GM19463 (cell line): ENCODE measurements around the gene NPAS3.

Source experiments
- ATAC-seq: cut with Tn5 transposase; IDR thresholded peaks from one replicate; pipeline ENCODE4 v1.9.1; 2021; ENCODE audit warnings: mild to moderate bottlenecking, moderate library complexity; ENCODE audit not compliant: unreplicated experiment

The NPAS3 gene

DNA sequence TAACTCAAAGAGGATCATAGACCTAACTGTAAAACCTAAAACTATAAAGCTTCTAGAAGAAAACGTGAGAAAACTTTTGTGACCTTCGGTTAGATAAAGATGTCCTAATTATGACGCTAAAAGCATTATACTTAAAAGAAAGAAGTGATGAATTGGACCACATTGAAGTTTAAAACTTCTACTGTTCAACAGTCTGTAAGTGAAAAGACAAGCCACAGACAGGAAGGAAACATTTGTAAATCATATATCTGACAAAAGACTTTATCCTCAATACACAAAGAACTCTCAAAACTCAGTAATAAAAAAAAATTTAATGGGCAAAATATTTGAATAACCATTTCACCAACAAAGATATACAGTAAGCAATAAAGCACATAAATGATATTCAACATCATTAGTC lies 667.9 kb downstream of the NPAS3 start:
- ATAC-seq: no peak

DNA sequence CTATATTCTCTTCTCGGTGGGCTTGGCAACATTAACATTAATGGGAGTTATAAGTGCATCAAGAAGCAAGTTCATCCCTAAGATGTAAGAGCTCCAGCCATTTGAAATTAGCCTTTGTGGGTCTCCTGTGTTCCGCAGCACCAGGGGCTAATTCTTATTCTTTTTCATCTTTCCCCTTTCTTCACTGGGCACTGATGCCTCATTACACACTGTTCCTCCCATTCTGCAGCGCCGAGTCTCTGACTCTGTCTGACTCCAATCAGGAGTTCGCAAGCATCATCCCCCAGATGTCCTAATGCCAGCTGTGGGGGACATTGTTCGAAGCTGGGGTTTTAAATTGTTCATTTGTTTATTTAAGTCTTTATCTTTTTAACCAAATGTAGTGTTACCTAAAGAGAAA lies 670.9 kb downstream of the NPAS3 start:
- ATAC-seq: no peak

DNA sequence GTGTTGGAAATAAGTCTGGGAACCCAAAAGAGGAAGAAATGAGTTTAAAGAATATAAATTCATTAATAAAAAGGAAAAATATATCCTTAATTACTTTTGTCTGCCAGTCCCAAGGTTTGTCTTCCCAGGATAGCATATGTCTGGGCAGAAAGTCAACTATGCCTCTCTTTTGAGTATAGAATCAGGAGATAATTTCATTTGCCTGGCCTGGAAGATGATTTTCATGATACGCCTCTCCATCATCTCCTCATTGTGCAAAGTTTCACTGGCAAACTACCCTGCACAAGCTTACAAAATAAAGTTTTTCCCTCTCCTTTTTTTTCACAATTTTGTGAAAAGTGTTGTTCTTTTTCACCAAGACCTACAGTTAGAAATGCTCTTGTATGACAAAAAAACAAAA lies 671.4 kb downstream of the NPAS3 start:
- no peak for ATAC-seq

DNA sequence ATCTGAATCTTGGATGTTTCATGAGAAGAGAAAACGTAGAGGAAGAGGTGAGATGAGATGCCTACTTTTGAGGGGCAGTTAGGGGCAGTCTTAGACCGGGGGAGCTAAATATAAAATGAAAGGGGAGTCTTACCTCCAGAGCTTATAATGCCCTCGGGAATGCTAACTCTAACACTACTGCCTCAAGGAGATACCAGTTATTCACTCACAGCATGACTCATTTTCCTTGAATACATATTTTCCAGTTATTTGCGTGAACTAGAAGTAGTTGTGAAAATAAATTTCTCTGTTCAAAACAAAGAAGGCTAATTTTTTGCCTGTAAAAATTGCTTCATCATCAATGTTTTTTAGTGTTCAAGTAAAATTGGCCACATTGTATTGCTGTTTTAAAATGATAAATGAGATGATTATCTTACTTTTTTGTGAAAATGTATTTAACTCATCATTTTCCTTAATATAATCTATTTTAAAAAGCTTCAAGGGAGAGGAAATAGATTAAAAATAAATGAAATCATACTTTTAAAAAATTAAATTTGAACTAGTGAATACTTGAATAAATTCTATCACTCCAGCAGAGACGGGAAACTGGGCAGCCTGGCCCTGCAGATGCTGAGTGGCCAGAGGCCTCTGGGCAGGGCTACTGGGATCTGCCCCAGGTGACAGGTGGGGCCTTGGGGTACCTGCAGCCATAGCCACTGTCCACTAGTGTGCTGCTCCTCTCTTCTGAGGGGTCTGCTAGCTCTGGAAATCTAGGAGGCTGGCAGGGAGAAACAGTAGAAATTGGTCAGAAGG lies 672.9 kb downstream of the NPAS3 start:
- ATAC-seq: no peak

DNA sequence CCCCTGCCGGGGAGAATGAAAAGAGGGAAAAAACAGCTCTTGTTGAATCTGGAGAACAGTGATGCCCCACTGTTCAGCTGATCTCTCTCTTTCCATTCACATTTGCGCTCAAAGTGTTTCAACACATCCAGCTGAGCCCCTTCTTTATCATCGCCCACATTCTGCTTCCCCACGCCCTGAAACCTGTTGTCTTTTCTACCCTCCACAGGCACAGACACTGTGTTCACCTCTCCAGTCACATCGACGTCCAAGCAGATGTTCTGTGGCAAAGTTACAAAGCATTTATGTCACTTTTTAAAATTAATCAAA lies 673.5 kb downstream of the NPAS3 start:
- ATAC-seq: no peak

DNA sequence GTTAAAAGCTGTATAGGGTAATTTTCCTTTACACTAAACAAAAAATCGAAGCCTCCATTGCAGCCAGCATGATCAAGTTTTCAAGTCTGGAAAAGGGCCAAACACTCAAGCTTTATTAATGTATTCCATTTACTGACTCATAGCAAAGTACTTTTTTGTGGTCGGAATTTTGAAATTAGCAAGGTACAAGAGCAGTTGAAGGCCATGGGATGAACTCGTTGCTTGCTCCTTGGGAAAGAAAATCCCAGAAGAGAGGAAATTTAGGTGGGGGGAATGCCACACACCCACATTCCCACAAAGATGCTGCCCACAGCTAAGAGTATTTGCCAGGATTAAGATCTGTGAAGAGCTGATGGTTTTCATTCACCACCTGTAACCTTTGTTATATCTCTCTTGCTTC lies 678.5 kb downstream of the NPAS3 start:
- ATAC-seq: no peak

DNA sequence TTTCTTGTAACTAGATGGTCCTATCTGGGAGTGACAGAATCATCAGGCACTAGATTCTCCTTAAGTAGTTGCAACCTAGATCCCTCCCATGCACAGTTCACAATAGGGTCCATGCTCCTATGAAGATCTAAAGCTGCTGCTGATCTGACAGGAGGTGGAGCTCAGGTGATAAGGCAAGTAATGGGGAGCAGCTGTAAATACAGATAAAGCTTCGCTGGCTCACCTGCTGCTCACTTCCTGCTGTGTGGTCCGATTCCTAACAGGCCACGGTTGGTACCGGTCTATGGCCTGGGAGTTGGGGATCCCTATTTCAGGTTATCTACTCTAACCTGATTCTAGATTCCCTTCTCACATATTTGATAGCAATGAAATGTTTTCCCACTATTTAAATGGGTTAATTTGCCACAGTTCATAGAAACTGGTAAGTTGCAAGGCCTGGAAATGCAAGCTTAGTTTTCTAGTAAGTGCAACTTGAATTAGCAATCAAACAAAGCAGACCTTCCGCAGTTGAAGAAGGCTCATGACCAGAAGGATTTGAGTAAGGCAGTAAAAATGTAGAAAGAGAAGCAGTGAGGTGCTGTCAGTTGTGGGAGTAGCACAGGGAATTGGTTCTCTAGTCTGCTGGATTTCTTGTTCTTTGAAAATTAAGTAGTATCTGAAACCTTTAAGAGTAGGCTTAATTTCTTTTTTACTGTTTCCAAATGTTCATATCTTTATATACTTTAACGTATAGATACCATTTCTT lies 679.9 kb downstream of the NPAS3 start:
- ATAC-seq: no peak

DNA sequence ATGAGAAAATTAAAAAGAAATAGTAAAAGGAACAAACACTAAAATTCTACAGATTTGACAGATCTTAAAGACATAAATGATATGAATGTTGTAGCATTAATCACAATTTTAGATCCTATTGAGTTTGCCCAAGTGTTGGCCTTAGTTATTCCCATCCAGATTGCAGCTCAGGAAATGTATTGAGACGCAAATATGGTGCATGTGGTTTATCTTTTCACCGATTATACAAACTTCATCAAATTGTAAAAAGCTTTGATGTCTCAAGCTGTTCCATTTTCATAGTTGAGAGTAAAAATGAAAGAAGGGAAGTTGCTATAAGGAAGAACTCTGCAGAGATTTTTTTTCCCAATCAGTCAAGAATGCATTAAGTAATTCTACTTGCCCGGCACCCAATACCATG lies 683.8 kb downstream of the NPAS3 start:
- no peak for ATAC-seq

DNA sequence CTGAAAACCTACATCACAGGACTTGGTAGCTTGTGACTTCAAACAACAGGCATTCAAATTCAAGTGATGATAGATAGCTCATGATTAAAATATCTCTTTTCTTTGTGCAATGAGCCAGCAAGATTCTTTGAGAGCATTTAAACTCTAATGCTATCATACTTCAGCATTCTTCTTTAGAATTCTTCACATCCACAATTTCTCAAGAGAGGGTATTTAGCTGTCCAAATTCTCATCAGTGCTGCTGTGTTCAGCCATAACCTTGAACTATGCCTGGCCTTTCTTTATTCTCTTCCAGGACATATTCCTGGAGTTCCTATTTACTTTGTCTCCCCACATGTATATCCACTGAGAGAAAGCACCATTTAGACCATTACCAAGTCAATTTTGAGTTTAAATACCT lies 691.1 kb downstream of the NPAS3 start:
- ATAC-seq: no peak

DNA sequence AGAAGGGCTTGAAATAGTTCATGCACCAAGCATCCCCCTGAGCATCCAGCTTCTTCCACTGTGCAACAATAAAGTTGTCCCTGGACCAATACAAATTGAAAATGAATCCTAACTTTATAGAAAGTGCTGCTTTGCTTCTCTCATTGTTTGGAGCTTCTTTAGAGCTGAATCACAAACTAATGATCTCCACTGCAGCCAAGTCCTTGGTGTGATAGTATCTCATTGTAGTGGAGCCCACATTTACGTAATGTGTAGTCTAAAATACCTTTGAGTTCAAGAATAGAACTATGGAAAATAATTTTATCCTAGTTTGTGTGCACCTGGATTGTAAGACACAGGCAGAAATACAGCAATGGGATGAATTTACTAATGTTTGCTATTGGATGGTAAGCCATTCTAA lies 692.3 kb downstream of the NPAS3 start:
- ATAC-seq: no peak

DNA sequence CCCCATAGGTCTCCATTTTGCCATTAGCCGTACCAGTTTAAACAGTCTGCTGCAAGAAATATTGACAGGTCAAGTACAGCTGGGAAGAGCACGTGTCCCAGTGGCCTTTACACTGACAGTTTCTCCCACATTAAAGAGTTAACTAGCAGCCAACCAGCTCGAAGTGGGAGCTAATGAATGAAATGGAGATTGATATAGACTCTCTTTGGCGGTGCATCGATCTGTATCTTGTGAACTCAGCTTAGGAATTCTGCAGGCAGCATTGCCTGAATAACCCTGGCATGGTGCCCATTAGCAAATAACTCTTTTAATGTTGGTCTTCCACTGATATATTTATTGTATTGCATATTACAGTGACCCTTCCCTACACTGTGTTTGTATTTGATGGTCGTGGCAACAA lies 692.8 kb downstream of the NPAS3 start:
- ATAC-seq: no peak

DNA sequence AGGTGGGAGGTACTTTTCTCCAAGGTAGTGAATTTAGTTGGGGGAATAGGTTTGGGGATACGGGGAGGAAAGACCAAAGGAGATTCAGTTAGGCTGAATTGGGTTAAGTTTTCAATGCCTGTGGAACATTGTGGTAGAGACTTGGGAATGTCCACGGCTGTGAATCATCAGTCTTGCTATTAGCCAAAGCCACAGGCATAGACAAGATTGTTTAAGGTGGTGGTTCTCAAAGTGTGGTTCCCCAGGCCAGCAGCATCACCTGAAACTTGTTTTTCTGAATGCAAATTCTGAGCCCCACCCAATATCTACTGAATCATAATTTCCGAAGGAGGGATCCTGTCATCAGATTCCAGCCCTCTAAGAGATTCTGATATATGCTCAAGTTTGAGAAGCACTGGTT lies 696.0 kb downstream of the NPAS3 start:
- no peak for ATAC-seq

DNA sequence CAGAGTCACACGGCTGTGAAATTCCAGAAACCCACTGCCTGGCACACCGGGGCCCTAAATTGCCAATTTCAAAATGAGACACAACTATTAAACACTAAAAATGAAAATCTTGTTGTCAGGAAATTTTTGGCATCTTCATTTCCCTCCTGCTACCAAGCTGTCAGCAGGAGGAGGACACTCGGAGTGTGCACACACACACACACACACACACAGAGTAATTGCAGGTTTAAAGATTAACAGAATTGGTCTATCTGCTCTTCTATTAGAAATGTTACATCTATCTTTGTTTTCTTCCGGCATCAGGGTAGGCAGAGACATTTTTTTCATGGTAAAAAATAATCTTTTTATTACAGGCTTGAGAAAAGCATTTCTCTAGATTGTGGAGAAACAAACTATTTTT lies 698.0 kb downstream of the NPAS3 start:
- ATAC-seq: no peak

DNA sequence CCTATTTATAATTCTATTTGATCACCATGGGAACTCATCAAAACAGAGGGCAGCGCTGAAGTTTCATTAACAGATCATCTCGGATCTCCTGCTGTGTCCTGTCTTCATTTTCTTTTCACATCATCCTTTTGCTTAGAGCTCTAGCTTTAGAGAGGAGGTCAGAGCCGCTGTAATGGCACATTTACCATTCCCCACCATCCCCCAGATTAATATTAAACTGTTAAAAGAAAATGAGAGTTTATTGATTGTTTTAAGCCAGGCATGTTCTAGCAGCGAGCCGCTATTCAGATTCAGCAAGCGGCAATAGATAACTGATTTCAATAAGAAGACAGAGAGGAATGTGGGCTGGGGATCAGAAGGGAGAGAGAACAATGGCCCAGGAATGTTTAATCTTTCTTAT lies 703.4 kb downstream of the NPAS3 start:
- no peak for ATAC-seq

DNA sequence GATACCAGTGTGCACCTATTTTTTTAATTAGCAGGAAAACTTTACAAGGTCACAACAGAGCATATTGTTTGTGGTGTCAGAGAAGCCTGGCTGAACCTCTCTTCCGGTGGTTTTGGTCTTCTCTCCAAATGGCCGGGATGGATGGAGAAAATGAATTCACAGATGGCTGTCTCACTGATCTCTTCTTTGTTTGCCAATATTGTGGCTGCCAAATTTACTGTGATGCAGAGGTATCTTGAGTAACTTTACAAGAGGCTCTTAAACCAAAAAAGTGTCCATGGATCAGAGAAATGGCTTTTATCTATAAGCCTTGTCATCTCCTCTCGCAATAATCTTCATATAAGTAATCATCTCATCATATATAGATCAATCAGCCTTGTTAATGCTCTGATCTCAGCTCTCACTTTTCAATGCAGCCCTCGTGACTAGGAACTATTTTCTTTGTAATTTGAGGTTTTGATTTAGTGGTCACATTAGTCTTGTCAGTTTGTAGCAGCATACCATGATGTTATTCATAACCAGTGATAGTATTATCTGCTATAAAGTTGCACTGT lies 704.1 kb downstream of the NPAS3 start:
- ATAC-seq: no peak

DNA sequence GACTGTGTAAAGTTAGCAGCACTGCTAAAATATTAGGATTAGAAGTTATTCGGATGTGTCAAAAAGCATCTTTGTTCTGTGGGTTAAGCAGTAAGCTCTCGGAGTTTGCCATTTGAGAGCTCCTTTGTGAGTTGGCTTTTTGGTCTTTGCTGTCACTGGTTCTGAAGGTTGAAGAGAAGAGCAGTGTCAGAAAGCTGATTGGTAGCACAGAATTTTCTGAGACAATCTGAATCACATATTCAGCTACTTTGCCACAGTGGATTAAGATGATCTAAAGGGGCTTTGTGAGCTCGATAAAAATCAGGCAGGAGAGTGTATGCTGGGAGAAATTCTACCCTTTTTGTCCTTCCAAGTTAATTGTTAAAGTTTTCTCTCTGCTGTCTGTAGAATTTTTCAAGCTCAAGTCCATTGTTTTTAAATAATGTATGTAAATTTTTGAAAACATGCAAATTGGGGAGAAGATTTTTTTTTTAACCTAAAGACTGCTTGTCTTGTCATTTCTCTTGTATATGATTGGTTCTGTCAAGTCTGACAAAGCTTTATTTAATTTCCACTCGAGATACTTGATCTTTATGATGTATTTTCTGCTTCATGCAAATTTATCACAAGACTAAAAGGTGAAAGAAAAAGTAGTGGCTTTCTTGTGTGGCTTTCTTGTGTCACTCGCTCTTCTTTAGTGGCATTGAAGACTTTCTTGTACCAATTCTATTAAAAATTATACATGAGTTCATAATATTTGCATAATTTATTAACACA lies 704.9 kb downstream of the NPAS3 start:
- ATAC-seq: no peak

DNA sequence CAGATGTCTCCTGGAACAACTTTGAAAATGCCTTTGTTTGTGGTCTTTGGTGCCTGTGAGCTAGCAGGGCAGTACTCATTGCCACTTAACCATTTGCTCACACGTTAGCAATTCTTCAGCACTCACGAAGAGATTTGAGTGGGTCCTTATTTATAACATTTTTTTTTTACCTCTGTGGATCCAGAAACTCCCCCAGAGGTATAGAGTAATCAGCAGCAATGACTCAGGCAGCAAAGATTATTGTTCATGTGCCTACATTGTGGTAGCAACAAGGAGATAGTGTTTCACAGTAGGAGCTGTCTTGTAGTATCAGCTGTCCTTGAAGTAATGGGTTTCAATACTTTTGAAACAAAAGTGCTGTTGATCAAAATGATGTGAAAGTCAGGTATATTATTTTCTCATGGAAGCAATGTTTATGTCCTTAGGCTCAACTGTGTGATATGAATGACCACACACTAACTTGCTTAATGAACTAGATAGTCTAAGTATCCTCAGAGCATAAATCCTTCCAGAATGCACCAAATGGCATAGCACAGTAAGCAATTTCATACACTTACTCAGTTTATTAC lies 708.1 kb downstream of the NPAS3 start:
- ATAC-seq: no peak

DNA sequence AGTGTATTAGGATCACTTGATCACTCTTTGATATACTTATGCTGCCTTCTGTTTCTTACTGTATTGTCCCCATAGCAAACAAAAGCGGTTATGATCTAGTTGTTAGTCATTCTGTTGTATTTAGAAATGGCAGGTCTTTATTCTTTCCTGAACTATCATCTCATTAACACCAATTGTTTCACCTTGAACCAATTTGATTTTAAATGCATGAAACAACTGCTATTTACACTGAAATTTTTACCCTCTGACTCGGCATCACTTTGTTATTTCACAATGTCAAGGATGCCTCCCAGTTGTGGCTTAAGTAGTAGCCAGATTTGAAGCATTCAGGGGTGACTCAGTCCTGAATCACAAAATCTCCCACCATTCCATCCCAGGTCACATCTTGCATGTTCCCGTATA lies 708.7 kb downstream of the NPAS3 start:
- no peak for ATAC-seq

DNA sequence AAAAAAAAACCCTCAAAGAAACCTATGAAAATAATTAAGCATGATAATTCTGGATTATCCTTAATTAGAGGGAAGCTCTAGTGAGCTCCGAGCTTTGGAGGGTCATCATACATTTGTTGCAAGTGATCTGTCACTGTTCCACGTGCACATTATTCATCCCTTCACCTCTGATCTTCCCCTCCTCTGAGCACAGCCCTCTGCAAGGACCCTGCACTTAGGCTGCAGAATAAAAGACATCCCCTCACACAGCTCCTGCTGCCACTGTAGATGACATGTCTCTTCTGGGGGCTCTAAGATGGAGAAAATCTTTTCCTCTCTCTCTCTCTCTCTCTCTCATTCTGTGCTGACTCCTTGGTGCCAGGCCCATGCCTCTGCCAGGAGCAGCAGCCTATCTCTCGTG lies 711.8 kb downstream of the NPAS3 start:
- ATAC-seq: no peak

DNA sequence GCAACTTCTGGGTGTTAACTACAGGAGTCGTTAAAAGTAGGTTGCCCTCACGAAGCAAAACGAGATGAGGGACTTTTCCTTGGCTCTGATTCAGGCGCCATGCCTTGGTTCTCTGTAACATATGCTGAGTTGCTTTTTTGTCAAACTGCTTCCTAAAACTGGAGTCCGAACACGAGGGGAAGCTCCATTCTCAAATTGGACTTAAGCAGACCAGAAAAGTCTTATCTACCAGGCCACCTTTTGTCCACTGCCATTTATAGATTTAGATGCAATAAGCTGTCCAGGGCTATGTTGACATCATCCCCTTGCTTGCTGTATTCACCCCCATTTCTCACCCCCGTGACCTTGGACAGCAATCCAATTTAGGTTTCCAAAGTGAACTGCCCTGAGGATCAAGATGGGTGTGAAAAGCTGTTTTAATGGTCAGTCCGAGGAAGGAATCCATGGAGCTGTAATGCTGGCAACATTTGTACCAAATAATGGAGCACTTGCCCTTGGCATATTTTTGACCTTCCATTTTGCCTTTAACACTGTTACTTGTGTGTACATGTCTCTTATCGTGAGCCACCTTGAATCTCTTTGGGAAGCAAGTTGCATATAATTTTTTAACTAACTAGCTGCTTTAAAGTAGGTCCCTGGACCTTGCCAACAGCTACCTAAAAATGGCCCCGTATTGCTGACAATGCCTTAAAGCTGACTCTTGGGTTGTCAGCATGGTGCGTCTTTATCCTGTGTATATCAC lies 714.1 kb downstream of the NPAS3 start:
- no peak for ATAC-seq

DNA sequence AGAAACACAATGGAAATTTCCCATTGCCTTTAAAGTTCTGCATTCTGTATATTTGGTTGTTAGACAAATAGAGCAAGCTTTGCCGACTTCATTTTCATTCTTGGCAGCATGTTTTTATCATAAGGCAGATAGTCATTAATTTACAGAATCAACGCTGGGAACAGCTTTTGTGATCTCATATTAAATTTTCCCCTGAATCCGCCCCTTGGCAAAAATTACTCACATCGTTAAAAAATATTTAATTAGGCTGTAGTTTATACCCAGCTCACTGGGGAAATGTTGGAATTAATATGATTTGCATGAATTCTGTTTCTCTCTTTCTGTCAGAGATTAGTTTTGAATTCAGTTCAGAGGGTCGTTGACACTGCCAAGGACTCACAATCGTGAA lies 714.6 kb downstream of the NPAS3 start:
- no peak for ATAC-seq
